K562 (cell line): ENCODE results near the gene CES1.
"Not testable (repeated sequence)": the region's sequence is repeated elsewhere in the genome, so short reads cannot be mapped to it uniquely, and the experiment has no call there.

Experiments used
- BRD9 ChIP-seq: fragments of 450-650 bp; IDR thresholded peaks from 2 replicates; pipeline ENCODE4 v1.6.1; 2018; ENCODE audit warnings: low read depth; ENCODE audit not compliant: partially characterized antibody
- CREM ChIP-seq: IDR thresholded peaks from 2 replicates; pipeline ENCODE4 v1.6.1; 2014; ENCODE audit warnings: antibody characterized with exemption, low read depth
- ETV6 ChIP-seq, 3 experiments: fragments of 150-350 bp in 1 of 3; sonication (generic) in 1 of 3; formaldehyde crosslinking in 1 of 3; IDR thresholded peaks; 2 replicates each; pipeline versions ENCODE4 v1.6.1 to v1.8.0; 2014 to 2022; ENCODE audit warnings: borderline replicate concordance in 2 of 3, low read depth in 2 of 3, antibody characterized with exemption in 1 of 3, low read length in 1 of 3, mild to moderate bottlenecking in 1 of 3, missing genetic modification reagents in 1 of 3
- EZH2 ChIP-seq: IDR thresholded peaks from 2 replicates; pipeline ENCODE4 v1.6.1; 2012; ENCODE audit warnings: low read depth, mild to moderate bottlenecking, inconsistent platforms, low read length, borderline replicate concordance
- HNRNPL ChIP-seq: fragments of 200-400 bp; formaldehyde crosslinking; IDR thresholded peaks from 2 replicates; pipeline ENCODE4 v1.6.1; 2017; ENCODE audit warnings: low read depth, mild to moderate bottlenecking, low read length
- JUND ChIP-seq, 2 experiments: IDR thresholded peaks; 2 replicates in 1 of 2; 3 replicates in 1 of 2; pipeline ENCODE4 v1.6.1; 2011; ENCODE audit warnings: borderline replicate concordance in 2 of 2, low read depth in 2 of 2, low read length in 2 of 2, improper control_type of control experiment in 1 of 2, missing biosample characterization in 1 of 2, missing genetic modification characterization in 1 of 2, missing genetic modification reagents in 1 of 2
- POLR2A ChIP-seq: fragments of 450-650 bp; conservative IDR thresholded peaks from 2 replicates; pipeline ENCODE4 v1.6.1; 2016
- SP1 ChIP-seq: sonication (generic); formaldehyde crosslinking; IDR thresholded peaks from 2 replicates; pipeline ENCODE4 v1.8.1; 2022; ENCODE audit warnings: mild to moderate bottlenecking, missing genetic modification reagents
- ZNF668 ChIP-seq: fragments of 250-450 bp; sonication (Bioruptor Pico); IDR thresholded peaks from 2 replicates; pipeline ENCODE4 v1.8.0; 2022; ENCODE audit warnings: mild to moderate bottlenecking, inconsistent platforms
- ZSCAN29 ChIP-seq: fragments of 450-650 bp; IDR thresholded peaks from 2 replicates; pipeline ENCODE4 v1.6.1; 2017
- TF ChIP-seq, protein P1 (sequence below): fragments of 450-650 bp; formaldehyde crosslinking; IDR thresholded peaks from 2 replicates; pipeline ENCODE4 v1.4.0; 2022; ENCODE audit warnings: missing genetic modification characterization
- TF ChIP-seq, protein P2 (sequence below), 3 experiments: IDR thresholded peaks in 2 of 3; conservative IDR thresholded peaks in 1 of 3; 2 replicates each; pipeline ENCODE4 v1.5.1; 2011 to 2012; ENCODE audit warnings: low read length in 3 of 3, mild to moderate bottlenecking in 3 of 3, control low read depth in 2 of 3, improper control_type of control experiment in 1 of 3, inconsistent platforms in 1 of 3, low read depth in 1 of 3, mixed read lengths in 1 of 3, moderate library complexity in 1 of 3; ENCODE audit not compliant: insufficient read depth in 2 of 3
- TF ChIP-seq, protein P3 (sequence below): fragments of 250-450 bp; sonication (Bioruptor Pico); IDR thresholded peaks from 2 replicates; pipeline ENCODE4 v1.5.0; 2021; ENCODE audit warnings: mild to moderate bottlenecking, borderline replicate concordance

DNA sequence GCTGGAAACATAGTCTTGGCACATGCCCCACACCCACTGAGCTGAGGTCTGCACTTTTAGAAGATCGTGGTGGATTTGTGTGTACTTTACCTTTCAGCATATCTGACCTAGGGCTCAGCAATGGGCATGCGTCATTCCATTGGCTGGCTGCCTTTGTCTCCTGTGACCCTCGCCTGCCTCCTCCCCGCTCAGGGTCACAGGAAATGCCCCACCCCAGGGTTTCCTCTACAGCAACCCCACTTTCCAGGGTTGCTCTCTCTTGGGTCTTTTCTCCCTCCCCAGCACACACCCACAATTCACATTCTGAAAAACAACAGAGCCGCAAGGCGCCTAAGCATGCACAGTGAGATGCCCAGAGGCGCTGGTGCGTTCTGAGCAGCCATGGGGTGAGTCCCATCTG, 29.2 kb downstream of the CES1 start:
- TF ChIP-seq, protein P1, sequence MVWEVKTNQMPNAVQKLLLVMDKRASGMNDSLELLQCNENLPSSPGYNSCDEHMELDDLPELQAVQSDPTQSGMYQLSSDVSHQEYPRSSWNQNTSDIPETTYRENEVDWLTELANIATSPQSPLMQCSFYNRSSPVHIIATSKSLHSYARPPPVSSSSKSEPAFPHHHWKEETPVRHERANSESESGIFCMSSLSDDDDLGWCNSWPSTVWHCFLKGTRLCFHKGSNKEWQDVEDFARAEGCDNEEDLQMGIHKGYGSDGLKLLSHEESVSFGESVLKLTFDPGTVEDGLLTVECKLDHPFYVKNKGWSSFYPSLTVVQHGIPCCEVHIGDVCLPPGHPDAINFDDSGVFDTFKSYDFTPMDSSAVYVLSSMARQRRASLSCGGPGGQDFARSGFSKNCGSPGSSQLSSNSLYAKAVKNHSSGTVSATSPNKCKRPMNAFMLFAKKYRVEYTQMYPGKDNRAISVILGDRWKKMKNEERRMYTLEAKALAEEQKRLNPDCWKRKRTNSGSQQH (CRISPR knock-in tag): not testable (repeated sequence)
- TF ChIP-seq POLR2A; EZH2; SP1; CREM; HNRNPL; BRD9; ZNF668 (CRISPR knock-in tag); JUND (IDR thresholded peaks at IDR 0.05; ENCODE audit: borderline replicate concordance, low read depth, low read length); JUND (tag; IDR thresholded peaks at IDR 0.05; ENCODE audit: borderline replicate concordance, low read depth, low read length); ZSCAN29; ETV6 (IDR thresholded peaks at IDR 0.05; ENCODE audit: borderline replicate concordance in 1 of 2, low read depth in 2 of 2, low read length in 1 of 2); ETV6 (CRISPR knock-in tag; IDR thresholded peaks at IDR 0.05; ENCODE audit: borderline replicate concordance): not testable (repeated sequence)
- TF ChIP-seq, protein P2, sequence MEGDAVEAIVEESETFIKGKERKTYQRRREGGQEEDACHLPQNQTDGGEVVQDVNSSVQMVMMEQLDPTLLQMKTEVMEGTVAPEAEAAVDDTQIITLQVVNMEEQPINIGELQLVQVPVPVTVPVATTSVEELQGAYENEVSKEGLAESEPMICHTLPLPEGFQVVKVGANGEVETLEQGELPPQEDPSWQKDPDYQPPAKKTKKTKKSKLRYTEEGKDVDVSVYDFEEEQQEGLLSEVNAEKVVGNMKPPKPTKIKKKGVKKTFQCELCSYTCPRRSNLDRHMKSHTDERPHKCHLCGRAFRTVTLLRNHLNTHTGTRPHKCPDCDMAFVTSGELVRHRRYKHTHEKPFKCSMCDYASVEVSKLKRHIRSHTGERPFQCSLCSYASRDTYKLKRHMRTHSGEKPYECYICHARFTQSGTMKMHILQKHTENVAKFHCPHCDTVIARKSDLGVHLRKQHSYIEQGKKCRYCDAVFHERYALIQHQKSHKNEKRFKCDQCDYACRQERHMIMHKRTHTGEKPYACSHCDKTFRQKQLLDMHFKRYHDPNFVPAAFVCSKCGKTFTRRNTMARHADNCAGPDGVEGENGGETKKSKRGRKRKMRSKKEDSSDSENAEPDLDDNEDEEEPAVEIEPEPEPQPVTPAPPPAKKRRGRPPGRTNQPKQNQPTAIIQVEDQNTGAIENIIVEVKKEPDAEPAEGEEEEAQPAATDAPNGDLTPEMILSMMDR (IDR thresholded peaks at IDR 0.05 in 2 of 3, conservative IDR thresholded peaks at IDR 0.05 in 1 of 3; ENCODE audit: insufficient read depth in 2 of 3, low read depth in 1 of 3, low read length in 3 of 3): not testable (repeated sequence)
- TF ChIP-seq, protein P3, sequence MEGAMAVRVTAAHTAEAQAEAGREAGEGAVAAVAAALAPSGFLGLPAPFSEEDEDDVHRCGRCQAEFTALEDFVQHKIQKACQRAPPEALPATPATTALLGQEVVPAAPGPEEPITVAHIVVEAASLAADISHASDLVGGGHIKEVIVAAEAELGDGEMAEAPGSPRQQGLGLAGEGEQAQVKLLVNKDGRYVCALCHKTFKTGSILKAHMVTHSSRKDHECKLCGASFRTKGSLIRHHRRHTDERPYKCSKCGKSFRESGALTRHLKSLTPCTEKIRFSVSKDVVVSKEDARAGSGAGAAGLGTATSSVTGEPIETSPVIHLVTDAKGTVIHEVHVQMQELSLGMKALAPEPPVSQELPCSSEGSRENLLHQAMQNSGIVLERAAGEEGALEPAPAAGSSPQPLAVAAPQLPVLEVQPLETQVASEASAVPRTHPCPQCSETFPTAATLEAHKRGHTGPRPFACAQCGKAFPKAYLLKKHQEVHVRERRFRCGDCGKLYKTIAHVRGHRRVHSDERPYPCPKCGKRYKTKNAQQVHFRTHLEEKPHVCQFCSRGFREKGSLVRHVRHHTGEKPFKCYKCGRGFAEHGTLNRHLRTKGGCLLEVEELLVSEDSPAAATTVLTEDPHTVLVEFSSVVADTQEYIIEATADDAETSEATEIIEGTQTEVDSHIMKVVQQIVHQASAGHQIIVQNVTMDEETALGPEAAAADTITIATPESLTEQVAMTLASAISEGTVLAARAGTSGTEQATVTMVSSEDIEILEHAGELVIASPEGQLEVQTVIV: not testable (repeated sequence)
